Stomach (tissue), 4 donors: ENCODE measurements around the gene PBX2.

ENCODE experiments used
- POLR2A ChIP-seq, 4 donors: fragments of 450-650 bp; IDR thresholded peaks; one replicate each; pipeline ENCODE4 v1.6.1; 2016; ENCODE audit warnings: antibody characterized with exemption in 4 of 4, control low read depth in 2 of 4, mild to moderate bottlenecking in 1 of 4, moderate library complexity in 1 of 4
- POLR2AphosphoS5 ChIP-seq, 3 donors: sonication (generic); formaldehyde crosslinking; IDR thresholded peaks; one replicate each; pipeline ENCODE4 v1.6.1; 2016; ENCODE audit warnings: antibody characterized with exemption in 3 of 3
- TF ChIP-seq, protein P1 (sequence below), 7 experiments: fragments of 450-650 bp in 4 of 7; fragments of 200-600 bp in 3 of 7; sonication (generic) in 3 of 7; IDR thresholded peaks; one replicate each; pipeline ENCODE4 v1.5.1; 2016 to 2019; ENCODE audit warnings: antibody characterized with exemption in 7 of 7, control low read depth in 2 of 7, mild to moderate bottlenecking in 1 of 7

DNA sequence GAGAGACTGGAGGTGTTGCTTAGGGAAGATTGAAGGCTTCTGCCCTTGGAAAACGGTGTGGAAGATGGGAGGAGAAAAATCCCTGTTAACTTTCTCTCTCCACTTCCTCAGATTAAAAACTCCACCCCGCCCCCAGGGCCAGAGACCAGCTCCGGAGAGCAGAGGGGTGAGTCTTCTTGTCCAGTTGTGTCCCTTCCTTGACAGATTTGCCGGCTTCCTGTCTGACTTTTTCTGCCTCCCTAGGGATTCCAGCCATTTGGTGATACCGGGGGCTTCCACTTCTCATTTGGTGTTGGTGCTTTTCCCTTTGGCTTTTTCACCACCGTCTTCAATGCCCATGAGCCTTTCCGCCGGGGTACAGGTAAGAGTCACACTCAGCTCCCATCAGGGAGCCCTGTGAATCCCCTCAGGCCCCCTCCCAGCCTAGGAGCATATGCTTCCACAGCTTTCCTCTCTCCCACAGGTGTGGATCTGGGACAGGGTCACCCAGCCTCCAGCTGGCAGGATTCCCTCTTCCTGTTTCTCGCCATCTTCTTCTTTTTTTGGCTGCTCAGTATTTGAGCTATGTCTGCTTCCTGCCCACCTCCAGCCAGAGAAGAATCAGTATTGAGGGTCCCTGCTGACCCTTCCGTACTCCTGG lies 10.1 kb downstream of the PBX2 start:
- TF ChIP-seq, protein P1, sequence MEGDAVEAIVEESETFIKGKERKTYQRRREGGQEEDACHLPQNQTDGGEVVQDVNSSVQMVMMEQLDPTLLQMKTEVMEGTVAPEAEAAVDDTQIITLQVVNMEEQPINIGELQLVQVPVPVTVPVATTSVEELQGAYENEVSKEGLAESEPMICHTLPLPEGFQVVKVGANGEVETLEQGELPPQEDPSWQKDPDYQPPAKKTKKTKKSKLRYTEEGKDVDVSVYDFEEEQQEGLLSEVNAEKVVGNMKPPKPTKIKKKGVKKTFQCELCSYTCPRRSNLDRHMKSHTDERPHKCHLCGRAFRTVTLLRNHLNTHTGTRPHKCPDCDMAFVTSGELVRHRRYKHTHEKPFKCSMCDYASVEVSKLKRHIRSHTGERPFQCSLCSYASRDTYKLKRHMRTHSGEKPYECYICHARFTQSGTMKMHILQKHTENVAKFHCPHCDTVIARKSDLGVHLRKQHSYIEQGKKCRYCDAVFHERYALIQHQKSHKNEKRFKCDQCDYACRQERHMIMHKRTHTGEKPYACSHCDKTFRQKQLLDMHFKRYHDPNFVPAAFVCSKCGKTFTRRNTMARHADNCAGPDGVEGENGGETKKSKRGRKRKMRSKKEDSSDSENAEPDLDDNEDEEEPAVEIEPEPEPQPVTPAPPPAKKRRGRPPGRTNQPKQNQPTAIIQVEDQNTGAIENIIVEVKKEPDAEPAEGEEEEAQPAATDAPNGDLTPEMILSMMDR (IDR thresholded peaks at IDR 0.05) = no peak
- no peak for TF ChIP-seq POLR2A (IDR thresholded peaks at IDR 0.05)
- TF ChIP-seq POLR2AphosphoS5 (IDR thresholded peaks at IDR 0.05) = no peak
